ENCODE data around the gene TMIGD1. TPM values are rescaled to one million over a fixed set of nuclear protein-coding genes. Genes with fewer than 3 reads are reported as not detected.

The TMIGD1 gene
- total RNA-seq, 1 donor from 2014 or later, result not detected

- H3K4me1 Mint-ChIP-seq (ENCODE audit: low read depth), result no peaks in the 10 kb centered on the region
- peaks cover 4% of the 10 kb centered on the region for H3K9me3 Mint-ChIP-seq (ENCODE audit: low read depth)
- no peak for DNase-seq (ENCODE audit: low spot score, unreplicated experiment)
- TF ChIP-seq CTCF (IDR thresholded peaks at IDR 0.05; ENCODE audit: unreplicated experiment), result no peak
- H3K27ac Mint-ChIP-seq, result no peak overlapping the region
- no peaks in the 10 kb centered on the region for H3K36me3 Mint-ChIP-seq (ENCODE audit: insufficient read depth)
- H3K4me3 Mint-ChIP-seq (ENCODE audit: low read depth), result no peak overlapping the region
- peaks cover 5% of the 10 kb centered on the region for H3K27me3 Mint-ChIP-seq
Observed at GRCh38 chr17:30296499-30297080, 37.3 kb downstream of the TMIGD1 start.

DNA sequence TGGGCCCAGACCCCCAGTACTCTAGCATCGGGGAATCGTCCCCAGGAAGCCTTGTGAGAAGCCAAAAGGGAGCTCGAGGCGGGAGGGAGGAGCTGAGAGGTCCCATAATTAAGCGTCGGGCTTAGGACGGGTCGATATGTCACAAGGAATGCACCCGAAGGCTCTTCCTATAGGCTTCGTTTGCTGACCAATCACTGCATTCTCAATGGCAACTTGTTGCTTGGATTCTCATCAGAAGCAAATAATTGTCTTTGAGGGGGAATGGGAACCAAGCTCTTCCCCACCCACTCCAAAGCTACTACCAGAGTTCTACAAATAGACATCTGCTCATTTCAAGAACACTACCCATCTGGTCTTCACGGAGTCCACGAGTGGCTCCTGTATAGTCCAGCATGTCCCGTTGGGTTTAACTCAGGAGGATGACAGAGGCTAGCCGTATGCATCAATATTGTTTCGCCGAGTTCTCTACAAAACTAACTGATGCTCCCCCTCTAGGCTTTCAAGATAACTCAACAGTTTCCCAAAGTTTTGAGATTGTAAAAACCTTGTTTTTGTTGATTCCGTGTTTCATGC is 41.5 kb downstream of the TMIGD1 start:
- Mint-ChIP-seq H3K27me3 (peaks cover 3% of the 10 kb centered on the region), H3K36me3 (ENCODE audit: insufficient read depth) (peaks cover 3% of the 10 kb centered on the region), H3K4me1 (ENCODE audit: low read depth) (peaks cover 4% of the 10 kb centered on the region), H3K9me3 (ENCODE audit: low read depth) (no peaks in the 10 kb centered on the region), H3K4me3 (ENCODE audit: low read depth) (peak overlapping the region; percentile 69), H3K27ac (no peak overlapping the region)
- no peak for DNase-seq (ENCODE audit: low spot score, unreplicated experiment)
- TF ChIP-seq CTCF (IDR thresholded peaks at IDR 0.05; ENCODE audit: unreplicated experiment), result no peak

GRCh38 chr17:30291543-30292285 is 42.1 kb downstream of the TMIGD1 start, which contains the start of gene BLMH:
Gene BLMH (minus strand): TSS chr17:30291944. CDS start chr17:30291819, 125 bp downstream.
- Mint-ChIP-seq H3K27ac (peak within 1 kb of the TSS; percentile 89), H3K9me3 (ENCODE audit: low read depth) (no peaks in the 10 kb centered on the region), H3K4me1 (ENCODE audit: low read depth) (peaks cover 4% of the 10 kb centered on the region), H3K27me3 (no peaks in the 10 kb centered on the region), H3K36me3 (ENCODE audit: insufficient read depth) (peaks cover 3% of the 10 kb centered on the region), H3K4me3 (ENCODE audit: low read depth) (peak within 1 kb of the TSS; percentile 88)
- TF ChIP-seq CTCF (IDR thresholded peaks at IDR 0.05; ENCODE audit: unreplicated experiment), result no peak
- peak; percentile 51 for DNase-seq (ENCODE audit: low spot score, unreplicated experiment)

GRCh38 chr17:30290696-30291542 is 42.9 kb downstream of the TMIGD1 start:
- Mint-ChIP-seq H3K4me1 (ENCODE audit: low read depth) (peaks cover 4% of the 10 kb centered on the region), H3K36me3 (ENCODE audit: insufficient read depth) (peaks cover 6% of the 10 kb centered on the region), H3K4me3 (ENCODE audit: low read depth) (peak overlapping the region; percentile 88), H3K27ac (peak overlapping the region; percentile 89), H3K9me3 (ENCODE audit: low read depth) (no peaks in the 10 kb centered on the region), H3K27me3 (no peaks in the 10 kb centered on the region)
- peak; percentile 23 for DNase-seq (ENCODE audit: low spot score, unreplicated experiment)
- TF ChIP-seq CTCF (IDR thresholded peaks at IDR 0.05; ENCODE audit: unreplicated experiment), result no peak

DNA sequence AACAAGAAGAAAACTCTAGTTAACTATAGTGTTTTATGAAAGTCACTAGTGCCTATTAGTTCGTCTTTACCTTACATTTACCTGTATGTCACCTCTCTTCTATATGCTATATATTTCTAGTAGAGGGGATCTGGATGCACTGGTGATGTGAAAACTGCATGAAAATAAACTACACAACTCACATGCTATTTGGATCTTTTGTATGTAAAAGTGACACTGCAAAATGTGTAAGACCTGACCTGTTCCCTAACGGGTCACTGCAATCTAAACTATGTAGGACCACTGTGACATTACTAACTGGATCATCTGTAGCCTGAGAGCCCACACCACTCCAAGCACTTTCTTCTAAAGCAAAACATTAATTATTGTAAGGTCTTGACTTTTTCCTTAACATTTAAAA is 43.8 kb downstream of the TMIGD1 start:
- H3K27ac Mint-ChIP-seq, result no peak overlapping the region
- no peak for TF ChIP-seq CTCF (IDR thresholded peaks at IDR 0.05; ENCODE audit: unreplicated experiment)
- no peak for DNase-seq (ENCODE audit: low spot score, unreplicated experiment)
- peaks cover 4% of the 10 kb centered on the region for H3K4me1 Mint-ChIP-seq (ENCODE audit: low read depth)
- H3K27me3 Mint-ChIP-seq, result no peaks in the 10 kb centered on the region
- peaks cover 8% of the 10 kb centered on the region for H3K36me3 Mint-ChIP-seq (ENCODE audit: insufficient read depth)
- no peaks in the 10 kb centered on the region for H3K9me3 Mint-ChIP-seq (ENCODE audit: low read depth)
- H3K4me3 Mint-ChIP-seq (ENCODE audit: low read depth), result peak overlapping the region; percentile 88
